ENCODE measurements around the gene MDP1.

Gene MDP1

GRCh38 chr14:24228902-24229301, 13.0 kb upstream of the MDP1 start:
- no peak for TF ChIP-seq TAF1 (IDR thresholded peaks at IDR 0.05; ENCODE audit: borderline replicate concordance, insufficient read depth, low read length)
- TF ChIP-seq POLR2AphosphoS5 (IDR thresholded peaks at IDR 0.05; ENCODE audit: low read depth, low read length): no peak
- no peak for TF ChIP-seq FOXP2 (optimal IDR thresholded peaks at IDR 0.05; ENCODE audit: borderline replicate concordance, extremely low read depth, extremely low read length, insufficient read depth)
- TF ChIP-seq SIN3A (IDR thresholded peaks at IDR 0.05; ENCODE audit: borderline replicate concordance, insufficient read depth, low read length): no peak
- TF ChIP-seq, protein P1, sequence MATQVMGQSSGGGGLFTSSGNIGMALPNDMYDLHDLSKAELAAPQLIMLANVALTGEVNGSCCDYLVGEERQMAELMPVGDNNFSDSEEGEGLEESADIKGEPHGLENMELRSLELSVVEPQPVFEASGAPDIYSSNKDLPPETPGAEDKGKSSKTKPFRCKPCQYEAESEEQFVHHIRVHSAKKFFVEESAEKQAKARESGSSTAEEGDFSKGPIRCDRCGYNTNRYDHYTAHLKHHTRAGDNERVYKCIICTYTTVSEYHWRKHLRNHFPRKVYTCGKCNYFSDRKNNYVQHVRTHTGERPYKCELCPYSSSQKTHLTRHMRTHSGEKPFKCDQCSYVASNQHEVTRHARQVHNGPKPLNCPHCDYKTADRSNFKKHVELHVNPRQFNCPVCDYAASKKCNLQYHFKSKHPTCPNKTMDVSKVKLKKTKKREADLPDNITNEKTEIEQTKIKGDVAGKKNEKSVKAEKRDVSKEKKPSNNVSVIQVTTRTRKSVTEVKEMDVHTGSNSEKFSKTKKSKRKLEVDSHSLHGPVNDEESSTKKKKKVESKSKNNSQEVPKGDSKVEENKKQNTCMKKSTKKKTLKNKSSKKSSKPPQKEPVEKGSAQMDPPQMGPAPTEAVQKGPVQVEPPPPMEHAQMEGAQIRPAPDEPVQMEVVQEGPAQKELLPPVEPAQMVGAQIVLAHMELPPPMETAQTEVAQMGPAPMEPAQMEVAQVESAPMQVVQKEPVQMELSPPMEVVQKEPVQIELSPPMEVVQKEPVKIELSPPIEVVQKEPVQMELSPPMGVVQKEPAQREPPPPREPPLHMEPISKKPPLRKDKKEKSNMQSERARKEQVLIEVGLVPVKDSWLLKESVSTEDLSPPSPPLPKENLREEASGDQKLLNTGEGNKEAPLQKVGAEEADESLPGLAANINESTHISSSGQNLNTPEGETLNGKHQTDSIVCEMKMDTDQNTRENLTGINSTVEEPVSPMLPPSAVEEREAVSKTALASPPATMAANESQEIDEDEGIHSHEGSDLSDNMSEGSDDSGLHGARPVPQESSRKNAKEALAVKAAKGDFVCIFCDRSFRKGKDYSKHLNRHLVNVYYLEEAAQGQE (IDR thresholded peaks at IDR 0.05; ENCODE audit: insufficient read depth in 1 of 2, low read depth in 2 of 2, low read length in 2 of 2): no peak

DNA sequence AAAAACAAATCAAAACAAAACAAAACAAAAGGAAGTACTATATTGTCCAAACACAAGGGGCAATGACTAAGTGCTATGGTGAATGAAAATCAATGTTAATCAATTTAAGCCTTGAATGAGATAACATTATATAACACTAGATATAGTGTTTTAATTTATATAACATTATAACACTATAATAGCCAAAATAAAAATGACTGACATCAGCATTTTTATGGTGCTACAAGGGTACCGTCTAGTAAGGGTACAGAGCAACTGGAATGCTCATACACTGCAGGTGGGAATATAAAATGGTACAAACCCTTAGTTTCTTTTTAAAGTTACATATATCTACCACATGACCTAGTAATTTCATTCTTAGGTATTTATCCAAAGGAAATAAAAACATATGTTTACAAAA, 10.6 kb upstream of the MDP1 start:
- TF ChIP-seq FOXP2 (optimal IDR thresholded peaks at IDR 0.05; ENCODE audit: borderline replicate concordance, extremely low read depth, extremely low read length, insufficient read depth) (no peak), TAF1 (IDR thresholded peaks at IDR 0.05; ENCODE audit: borderline replicate concordance, insufficient read depth, low read length) (no peak), SIN3A (IDR thresholded peaks at IDR 0.05; ENCODE audit: borderline replicate concordance, insufficient read depth, low read length) (no peak), POLR2AphosphoS5 (IDR thresholded peaks at IDR 0.05; ENCODE audit: low read depth, low read length) (no peak)
- TF ChIP-seq, protein P1 (IDR thresholded peaks at IDR 0.05; ENCODE audit: insufficient read depth in 1 of 2, low read depth in 2 of 2, low read length in 2 of 2): no peak

DNA sequence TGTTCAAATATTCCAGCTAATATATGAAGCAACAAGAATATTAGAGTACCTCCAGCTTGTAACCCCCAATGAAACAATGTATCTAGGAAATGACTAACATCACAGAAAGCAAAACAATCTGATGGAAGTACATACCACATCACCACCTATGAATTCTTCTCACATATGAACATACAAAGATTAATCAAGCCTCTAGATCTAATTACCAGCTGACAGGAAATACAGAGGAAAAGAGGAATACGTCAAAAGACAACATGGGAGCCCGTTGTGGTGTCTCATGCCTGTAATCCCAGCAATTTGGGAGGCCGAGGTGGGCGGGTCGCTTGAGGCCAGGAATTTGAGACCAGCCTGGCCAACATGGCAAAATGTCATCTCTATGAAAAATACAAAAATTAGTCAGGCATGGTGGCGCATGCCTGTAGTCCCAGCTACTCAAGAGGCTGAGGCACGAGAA, 8.8 kb upstream of the MDP1 start:
- TF ChIP-seq, protein P1 (IDR thresholded peaks at IDR 0.05; ENCODE audit: insufficient read depth in 1 of 2, low read depth in 2 of 2, low read length in 2 of 2): no peak
- no peak for TF ChIP-seq FOXP2 (optimal IDR thresholded peaks at IDR 0.05; ENCODE audit: borderline replicate concordance, extremely low read depth, extremely low read length, insufficient read depth)

GRCh38 chr14:24219521-24219920, 3.7 kb upstream of the MDP1 start:
- TF ChIP-seq POLR2AphosphoS5 (IDR thresholded peaks at IDR 0.05; ENCODE audit: low read depth, low read length): no peak
- no peak for TF ChIP-seq FOXP2 (optimal IDR thresholded peaks at IDR 0.05; ENCODE audit: borderline replicate concordance, extremely low read depth, extremely low read length, insufficient read depth)
- TF ChIP-seq, protein P1 (IDR thresholded peaks at IDR 0.05; ENCODE audit: insufficient read depth in 1 of 2, low read depth in 2 of 2, low read length in 2 of 2): no peak
- TF ChIP-seq SIN3A (IDR thresholded peaks at IDR 0.05; ENCODE audit: borderline replicate concordance, insufficient read depth, low read length): no peak
- no peak for TF ChIP-seq TAF1 (IDR thresholded peaks at IDR 0.05; ENCODE audit: borderline replicate concordance, insufficient read depth, low read length)

DNA sequence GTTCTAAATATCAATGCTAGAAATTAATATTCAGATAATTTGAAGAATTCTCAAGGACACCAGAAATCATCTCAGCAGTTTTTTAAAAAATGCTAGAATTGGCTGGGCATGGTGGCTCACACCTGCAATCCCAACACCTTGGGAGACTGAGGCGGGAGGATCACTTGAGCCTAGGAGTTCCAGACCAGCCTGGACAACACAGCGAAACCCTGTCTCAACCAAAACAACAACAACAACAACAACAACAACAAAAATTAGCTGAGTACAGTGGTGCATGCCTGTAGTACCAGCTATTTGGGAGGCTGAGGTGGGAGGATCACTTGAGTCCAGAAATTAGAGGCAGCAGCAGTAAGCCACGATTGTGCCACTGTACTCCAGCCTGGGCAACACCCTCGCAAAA, 3.2 kb upstream of the MDP1 start:
- TF ChIP-seq FOXP2 (optimal IDR thresholded peaks at IDR 0.05; ENCODE audit: borderline replicate concordance, extremely low read depth, extremely low read length, insufficient read depth) (no peak), SIN3A (IDR thresholded peaks at IDR 0.05; ENCODE audit: borderline replicate concordance, insufficient read depth, low read length) (no peak), TAF1 (IDR thresholded peaks at IDR 0.05; ENCODE audit: borderline replicate concordance, insufficient read depth, low read length) (no peak), POLR2AphosphoS5 (IDR thresholded peaks at IDR 0.05; ENCODE audit: low read depth, low read length) (no peak)
- TF ChIP-seq, protein P1 (IDR thresholded peaks at IDR 0.05; ENCODE audit: insufficient read depth in 1 of 2, low read depth in 2 of 2, low read length in 2 of 2): no peak
